H9 (cell line): ENCODE results near the gene KIRREL3. TPM values are rescaled to one million over a fixed set of nuclear protein-coding genes. Genes with fewer than 3 reads are reported as not detected.

Experiments
- DNase-seq: peaks from one replicate; pipeline ENCODE4 v3.0.0-alpha.2; 2017
- H2AFZ ChIP-seq: one replicate; pipeline ENCODE4 v1.6.1; 2013; ENCODE audit warnings: mild to moderate bottlenecking, low read length, control low read depth, moderate library complexity
- H2AK5ac ChIP-seq: 2 replicates; pipeline ENCODE4 v1.6.1; 2013; ENCODE audit warnings: low read length, control low read depth, mixed read lengths; ENCODE audit not compliant: insufficient read length
- H2BK120ac ChIP-seq: one replicate; pipeline ENCODE4 v1.6.1; 2013; ENCODE audit warnings: low read depth, mild to moderate bottlenecking, low read length, control low read depth, inconsistent platforms; ENCODE audit not compliant: poor library complexity, severe bottlenecking
- H2BK12ac ChIP-seq: 2 replicates; pipeline ENCODE4 v1.6.1; 2013; ENCODE audit warnings: low read length, control low read depth, mixed read lengths, low read depth; ENCODE audit not compliant: insufficient read length
- H2BK15ac ChIP-seq: 2 replicates; pipeline ENCODE4 v1.6.1; 2013; ENCODE audit warnings: low read depth, low read length, control low read depth
- H2BK20ac ChIP-seq: one replicate; pipeline ENCODE4 v1.6.1; 2013; ENCODE audit warnings: low read depth, mild to moderate bottlenecking, low read length, control low read depth, inconsistent platforms; ENCODE audit not compliant: poor library complexity, severe bottlenecking
- H2BK5ac ChIP-seq: 2 replicates; pipeline ENCODE4 v1.6.1; 2013; ENCODE audit warnings: low read length, control low read depth, mixed read lengths; ENCODE audit not compliant: insufficient read length
- H3K14ac ChIP-seq: 2 replicates; pipeline ENCODE4 v1.6.1; 2013; ENCODE audit warnings: low read length, control low read depth; ENCODE audit not compliant: insufficient read depth
- H3K18ac ChIP-seq: 2 replicates; pipeline ENCODE4 v1.6.1; 2013; ENCODE audit warnings: low read depth, mild to moderate bottlenecking, mixed read lengths, low read length, control low read depth; ENCODE audit not compliant: insufficient read length
- H3K23ac ChIP-seq: 2 replicates; pipeline ENCODE4 v1.6.1; 2013; ENCODE audit warnings: low read length, control low read depth, mixed read lengths, low read depth; ENCODE audit not compliant: insufficient read length
- H3K23me2 ChIP-seq: 2 replicates; pipeline ENCODE4 v1.6.1; 2013; ENCODE audit warnings: low read depth, mild to moderate bottlenecking, mixed read lengths, low read length, control low read depth; ENCODE audit not compliant: insufficient read length, poor library complexity, severe bottlenecking
- H3K27ac ChIP-seq: 2 replicates; pipeline ENCODE4 v1.5.1; 2013; ENCODE audit warnings: low read length, control low read depth, mixed read lengths, low read depth; ENCODE audit not compliant: insufficient read length
- H3K27me3 ChIP-seq: 2 replicates; pipeline ENCODE4 v1.6.1; 2013; ENCODE audit warnings: low read length, control low read depth, inconsistent platforms; ENCODE audit not compliant: insufficient read depth
- H3K4ac ChIP-seq: 2 replicates; pipeline ENCODE4 v1.6.1; 2013; ENCODE audit warnings: low read depth, mild to moderate bottlenecking, control low read depth, inconsistent platforms, low read length, moderate library complexity
- H3K4me1 ChIP-seq: 2 replicates; pipeline ENCODE4 v1.6.1; 2013; ENCODE audit warnings: low read length, control low read depth, inconsistent platforms; ENCODE audit not compliant: insufficient read depth
- H3K4me2 ChIP-seq: 2 replicates; pipeline ENCODE4 v1.6.1; 2013; ENCODE audit warnings: low read length, control low read depth, mixed read lengths; ENCODE audit not compliant: insufficient read length, insufficient read depth
- H3K56ac ChIP-seq: 2 replicates; pipeline ENCODE4 v1.6.1; 2013; ENCODE audit warnings: low read depth, mild to moderate bottlenecking, mixed read lengths, low read length, control low read depth; ENCODE audit not compliant: insufficient read length
- H3K79me1 ChIP-seq: 2 replicates; pipeline ENCODE4 v1.6.1; 2013; ENCODE audit warnings: low read depth, mild to moderate bottlenecking, moderate library complexity, low read length, control low read depth, inconsistent platforms; ENCODE audit not compliant: insufficient read depth, poor library complexity, severe bottlenecking
- H3K79me2 ChIP-seq: 2 replicates; pipeline ENCODE4 v1.6.1; 2013; ENCODE audit warnings: low read length, control low read depth, inconsistent platforms; ENCODE audit not compliant: insufficient read depth
- H3K9ac ChIP-seq: 2 replicates; pipeline ENCODE4 v1.6.1; 2013; ENCODE audit warnings: low read length, control low read depth, mixed read lengths; ENCODE audit not compliant: insufficient read length; ENCODE audit errors: extremely low read depth
- H3K9me3 ChIP-seq: one replicate; pipeline ENCODE4 v1.6.1; 2013; ENCODE audit warnings: low read depth, low read length, inconsistent platforms; ENCODE audit not compliant: control insufficient read depth
- H3T11ph ChIP-seq: one replicate; pipeline ENCODE4 v1.6.1; 2013; ENCODE audit warnings: mild to moderate bottlenecking, low read length, control low read depth, inconsistent platforms
- H4K20me1 ChIP-seq: one replicate; pipeline ENCODE4 v1.6.1; 2013; ENCODE audit not compliant: control insufficient read depth, insufficient read length, insufficient read depth
- H4K5ac ChIP-seq: 2 replicates; pipeline ENCODE4 v1.6.1; 2013; ENCODE audit warnings: low read depth, mild to moderate bottlenecking, mixed read lengths, low read length, control low read depth; ENCODE audit not compliant: insufficient read length
- H4K8ac ChIP-seq: replicated peaks from 2 replicates; pipeline ENCODE4 v1.6.1; 2013; ENCODE audit warnings: low read length, control low read depth, mixed read lengths, low read depth; ENCODE audit not compliant: insufficient read length
- H4K91ac ChIP-seq: 2 replicates; pipeline ENCODE4 v1.6.1; 2013; ENCODE audit warnings: low read depth, mild to moderate bottlenecking, moderate library complexity, mixed read lengths, low read length, control low read depth; ENCODE audit not compliant: insufficient read length
- H3K27ac Mint-ChIP-seq, 3 experiments: 2 replicates in 2 of 3; 3 replicates in 1 of 3; pipeline ENCODE4 v1.8.0; 2020 to 2021; ENCODE audit warnings: mixed read lengths in 3 of 3, mild to moderate bottlenecking in 1 of 3, moderate library complexity in 1 of 3
- H3K27me3 Mint-ChIP-seq: 2 replicates; pipeline ENCODE4 v1.8.0; 2021; ENCODE audit warnings: low read depth, mild to moderate bottlenecking, moderate library complexity, mixed read lengths
- H3K36me3 Mint-ChIP-seq, 3 experiments: 2 replicates in 2 of 3; 3 replicates in 1 of 3; pipeline ENCODE4 v1.8.0; 2020 to 2021; ENCODE audit warnings: low read depth in 3 of 3, mixed read lengths in 3 of 3; ENCODE audit not compliant: insufficient read depth in 1 of 3
- H3K4me1 Mint-ChIP-seq, 2 experiments: 2 replicates each; pipeline ENCODE4 v1.8.0; 2020; ENCODE audit warnings: mixed read lengths in 2 of 2
- H3K4me3 Mint-ChIP-seq, 2 experiments: 2 replicates in 1 of 2; 3 replicates in 1 of 2; pipeline ENCODE4 v1.8.0; 2020 to 2021; ENCODE audit warnings: mild to moderate bottlenecking in 2 of 2, mixed read lengths in 2 of 2, moderate library complexity in 1 of 2
- H3K9me3 Mint-ChIP-seq, 2 experiments: 2 replicates in 1 of 2; 3 replicates in 1 of 2; pipeline ENCODE4 v1.8.0; 2020; ENCODE audit warnings: mild to moderate bottlenecking in 2 of 2, mixed read lengths in 2 of 2, moderate library complexity in 1 of 2
- WGBS: extraction: QIAGEN DNeasy Blood & Tissue Kit; methylation state at CpG from one replicate; pipeline ENCODE4 v1.1.7; 2013; ENCODE audit warnings: missing lambda C conversion rate, low lambda C conversion rate, mixed read lengths; ENCODE audit not compliant: insufficient read length; ENCODE audit errors: extremely low coverage; 5-methylcytosine and 5-hydroxymethylcytosine counted together
- total RNA-seq: library from RNA; stranded (reverse); gene quantifications from 2 replicates; pipeline ENCODE4 v1.2.1, GENCODE V29; 2021
- TF ChIP-seq, protein P1 (sequence below): fragments of 200-600 bp; sonication (generic); conservative IDR thresholded peaks from 3 replicates; pipeline ENCODE4 v1.8.0; 2021; ENCODE audit warnings: antibody characterized with exemption, mild to moderate bottlenecking

The KIRREL3 gene
- total RNA-seq, 1 experiment from 2014 or later = 0.17 TPM

DNA sequence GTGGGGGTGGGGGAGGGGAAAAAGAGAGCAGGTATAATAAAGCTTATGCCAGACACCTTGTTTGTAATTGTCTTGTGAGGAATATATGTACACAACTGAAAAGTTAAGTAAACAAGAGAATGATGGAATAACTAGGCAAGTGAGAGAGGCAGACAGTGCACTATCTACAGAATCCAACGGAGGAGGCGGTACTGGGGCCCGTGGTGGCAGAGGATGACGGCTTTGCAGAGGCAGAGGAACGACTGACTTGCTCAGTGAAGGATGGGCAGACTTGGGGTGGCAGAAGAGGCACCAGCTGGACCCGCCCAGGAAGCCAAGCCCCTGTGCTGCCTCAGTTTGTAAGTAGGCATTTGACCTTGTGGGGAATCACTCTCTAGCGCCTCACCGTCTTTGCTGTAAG lies 347.5 kb downstream of the KIRREL3 start:
- Mint-ChIP-seq H3K4me3 (no peak overlapping the region), H3K36me3 (no peaks in the 10 kb centered on the region), H3K4me1 (peaks cover 18 to 20% of the 10 kb centered on the region in 2 experiments), H3K9me3 (no peaks in the 10 kb centered on the region), H3K27me3 (peaks cover 7% of the 10 kb centered on the region), H3K27ac (no peak overlapping the region)
- Histone ChIP-seq H3T11ph (no peak overlapping the region), H2BK15ac (no peak overlapping the region), H3K23ac (no peak overlapping the region), H3K4ac (no peak overlapping the region), H2BK12ac (no peak overlapping the region), H3K27ac (no peak overlapping the region), H4K8ac (no peak overlapping the region), H2BK5ac (no peak overlapping the region), H3K23me2 (no peaks in the 10 kb centered on the region), H3K79me1 (no peaks in the 10 kb centered on the region), H4K91ac (no peak overlapping the region), H2BK20ac (no peak overlapping the region), H3K56ac (no peak overlapping the region), H3K79me2 (no peaks in the 10 kb centered on the region), H4K20me1 (no peaks in the 10 kb centered on the region), H3K27me3 (no peaks in the 10 kb centered on the region), H2AK5ac (no peak overlapping the region), H3K4me2 (no peak overlapping the region), H3K14ac (no peak overlapping the region), H4K5ac (no peak overlapping the region), H3K4me1 (no peaks in the 10 kb centered on the region; the same call in 1 of the 2 replicates), H3K9me3 (no peaks in the 10 kb centered on the region), H3K18ac (no peak overlapping the region), H3K9ac (no peak overlapping the region), H2AFZ (no peak overlapping the region), H2BK120ac (no peak overlapping the region)
- TF ChIP-seq, protein P1, sequence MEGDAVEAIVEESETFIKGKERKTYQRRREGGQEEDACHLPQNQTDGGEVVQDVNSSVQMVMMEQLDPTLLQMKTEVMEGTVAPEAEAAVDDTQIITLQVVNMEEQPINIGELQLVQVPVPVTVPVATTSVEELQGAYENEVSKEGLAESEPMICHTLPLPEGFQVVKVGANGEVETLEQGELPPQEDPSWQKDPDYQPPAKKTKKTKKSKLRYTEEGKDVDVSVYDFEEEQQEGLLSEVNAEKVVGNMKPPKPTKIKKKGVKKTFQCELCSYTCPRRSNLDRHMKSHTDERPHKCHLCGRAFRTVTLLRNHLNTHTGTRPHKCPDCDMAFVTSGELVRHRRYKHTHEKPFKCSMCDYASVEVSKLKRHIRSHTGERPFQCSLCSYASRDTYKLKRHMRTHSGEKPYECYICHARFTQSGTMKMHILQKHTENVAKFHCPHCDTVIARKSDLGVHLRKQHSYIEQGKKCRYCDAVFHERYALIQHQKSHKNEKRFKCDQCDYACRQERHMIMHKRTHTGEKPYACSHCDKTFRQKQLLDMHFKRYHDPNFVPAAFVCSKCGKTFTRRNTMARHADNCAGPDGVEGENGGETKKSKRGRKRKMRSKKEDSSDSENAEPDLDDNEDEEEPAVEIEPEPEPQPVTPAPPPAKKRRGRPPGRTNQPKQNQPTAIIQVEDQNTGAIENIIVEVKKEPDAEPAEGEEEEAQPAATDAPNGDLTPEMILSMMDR = no peak
- no CpG with 5 or more reads among the region's 8 CpGs for WGBS
- DNase-seq = no peak
